Activated T-cell treated with anti-CD3 and anti-CD28 coated beads for 4 hours (primary cell): Measurements from ENCODE around the gene CPD.
A peak's percentile ranks its signal among the peaks of the same experiment; 100 is the strongest.
"Not testable (repeated sequence)": the region's sequence is repeated elsewhere in the genome, so short reads cannot be mapped to it uniquely, and the experiment has no call there.

Source experiments
- DNase-seq: peaks from one replicate; pipeline ENCODE4 v3.0.0-alpha.2; 2020

CPD gene

GRCh38 chr17:30378825-30379302 is at the start of gene CPD:
CPD (plus strand) TSS chr17:30378927; CDS start chr17:30378981, 54 bp downstream.
- DNase-seq = peak; percentile 98

- peak; percentile 21 for DNase-seq
These were observed 46.6 kb upstream of the CPD start for GRCh38 chr17:30332057-30332542.

GRCh38 chr17:30333503-30334360 is 45.0 kb upstream of the CPD start, which contains the start of gene TMIGD1:
TMIGD1 (minus strand) TSS chr17:30334057; CDS start chr17:30332133, 1,924 bp downstream.
- DNase-seq = no peak

GRCh38 chr17:30334421-30334820 is 44.3 kb upstream of the CPD start:
- DNase-seq = no peak

- DNase-seq = peak; percentile 58
These were observed 42.2 kb upstream of the CPD start for GRCh38 chr17:30336369-30337171.

GRCh38 chr17:30337393-30337999 is 41.2 kb upstream of the CPD start:
- DNase-seq = no peak

GRCh38 chr17:30339086-30339485 is 39.6 kb upstream of the CPD start:
- DNase-seq = no peak

- no peak for DNase-seq
These were observed 37.8 kb upstream of the CPD start for GRCh38 chr17:30340801-30341356.

- DNase-seq = no peak
These were observed 37.0 kb upstream of the CPD start for GRCh38 chr17:30341703-30342249.

GRCh38 chr17:30343244-30343643 is 35.5 kb upstream of the CPD start:
- DNase-seq = not testable (repeated sequence)

GRCh38 chr17:30343796-30344195 is 34.9 kb upstream of the CPD start:
- DNase-seq = no peak

- no peak for DNase-seq
These were observed 34.2 kb upstream of the CPD start for GRCh38 chr17:30344283-30345088.

GRCh38 chr17:30345089-30345433 is 33.7 kb upstream of the CPD start:
- DNase-seq = no peak

- peak; percentile 22 for DNase-seq
These were observed 33.1 kb upstream of the CPD start for GRCh38 chr17:30345527-30346075.

- DNase-seq = no peak
These were observed 32.4 kb upstream of the CPD start for GRCh38 chr17:30346221-30346795.

- no peak for DNase-seq
These were observed 31.2 kb upstream of the CPD start for GRCh38 chr17:30347488-30347887.

GRCh38 chr17:30349252-30349651 is 29.5 kb upstream of the CPD start:
- no peak for DNase-seq

GRCh38 chr17:30351263-30351662 is 27.5 kb upstream of the CPD start:
- DNase-seq = not testable (repeated sequence)

- no peak for DNase-seq
These were observed 27.0 kb upstream of the CPD start for GRCh38 chr17:30351735-30352134.

GRCh38 chr17:30352240-30352814 is 26.4 kb upstream of the CPD start:
- no peak for DNase-seq

GRCh38 chr17:30354701-30355100 is 24.0 kb upstream of the CPD start:
- DNase-seq = no peak
